ENCODE results near the gene ARID1B.

Gene ARID1B

DNA sequence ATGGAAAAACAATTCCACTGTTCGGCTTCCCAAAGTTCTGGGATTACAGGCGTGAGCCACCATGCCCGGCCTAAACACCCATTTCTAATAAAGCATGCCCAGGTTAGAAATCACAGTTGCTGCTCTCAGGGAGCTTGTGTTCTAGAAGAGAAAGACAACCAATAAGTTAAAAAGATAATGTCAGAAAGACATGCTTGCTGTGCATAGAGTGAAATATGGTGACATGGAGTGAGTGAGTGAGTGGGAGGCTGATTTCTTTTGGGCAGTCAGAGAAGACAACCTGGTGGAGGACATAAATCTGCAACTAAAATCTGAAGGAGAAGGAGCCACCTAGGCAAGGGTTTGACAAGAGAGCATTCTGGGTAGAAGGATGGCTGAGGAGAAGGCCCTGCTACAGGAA, 222.6 kb downstream of the ARID1B start:
- DNase-seq = no peak

DNA sequence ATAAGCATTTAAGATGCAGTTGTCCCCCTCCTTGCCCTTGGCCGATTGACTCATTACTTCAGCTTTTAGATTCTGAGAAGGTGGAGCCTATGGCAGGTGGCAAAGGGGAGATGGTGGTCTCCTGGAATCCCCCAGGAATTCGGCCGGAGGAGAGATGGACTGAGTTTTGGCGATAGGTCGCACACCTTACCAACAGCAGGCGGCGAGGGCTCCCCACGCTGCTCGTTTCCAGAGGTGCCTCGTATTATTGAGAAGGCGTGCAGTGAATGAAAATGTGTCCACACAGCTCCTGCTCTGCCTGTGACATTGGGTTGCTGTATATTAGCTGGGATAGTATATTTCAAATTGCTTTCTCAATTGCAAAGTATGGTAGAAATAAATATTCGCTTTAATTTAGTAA, 224.5 kb downstream of the ARID1B start:
- no peak for DNase-seq

DNA sequence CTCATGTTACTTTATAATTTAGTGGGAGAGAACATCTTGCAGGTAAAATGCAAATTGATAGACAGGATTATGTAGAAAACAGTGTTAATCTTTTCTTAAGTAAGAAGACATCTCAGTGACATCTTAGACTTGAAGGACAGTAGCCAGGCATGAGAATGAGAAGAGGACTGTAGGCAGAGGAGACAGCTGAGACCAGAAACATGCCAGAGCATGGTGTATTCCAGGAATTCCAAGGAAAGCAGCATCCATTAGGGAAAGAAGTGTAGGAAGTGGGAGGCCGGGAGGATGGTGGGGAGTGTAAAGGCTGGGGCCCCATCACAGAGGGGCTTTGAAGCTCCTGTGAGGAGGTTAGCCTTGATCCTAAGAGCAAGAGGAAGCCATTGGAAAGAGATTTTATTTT, 225.6 kb downstream of the ARID1B start:
- DNase-seq = no peak

DNA sequence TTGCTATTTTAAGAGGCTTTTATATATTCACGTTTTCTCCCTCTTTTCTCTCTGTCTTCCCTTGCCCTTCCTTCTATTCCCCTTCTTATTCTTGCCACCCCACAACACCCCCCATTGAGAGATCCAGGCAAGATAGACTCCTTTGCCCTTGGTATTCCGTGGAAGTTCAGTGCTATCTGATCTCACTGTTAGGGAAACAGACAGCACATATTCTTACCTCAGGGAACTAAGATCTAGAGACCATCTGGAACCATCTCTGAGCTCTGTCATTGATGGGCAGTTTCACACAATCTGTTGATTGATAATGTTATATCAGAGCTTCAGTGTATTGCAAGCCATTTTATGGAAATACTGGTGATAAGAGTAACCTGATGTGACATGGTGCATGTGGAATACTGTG, 228.8 kb downstream of the ARID1B start:
- no peak for DNase-seq

DNA sequence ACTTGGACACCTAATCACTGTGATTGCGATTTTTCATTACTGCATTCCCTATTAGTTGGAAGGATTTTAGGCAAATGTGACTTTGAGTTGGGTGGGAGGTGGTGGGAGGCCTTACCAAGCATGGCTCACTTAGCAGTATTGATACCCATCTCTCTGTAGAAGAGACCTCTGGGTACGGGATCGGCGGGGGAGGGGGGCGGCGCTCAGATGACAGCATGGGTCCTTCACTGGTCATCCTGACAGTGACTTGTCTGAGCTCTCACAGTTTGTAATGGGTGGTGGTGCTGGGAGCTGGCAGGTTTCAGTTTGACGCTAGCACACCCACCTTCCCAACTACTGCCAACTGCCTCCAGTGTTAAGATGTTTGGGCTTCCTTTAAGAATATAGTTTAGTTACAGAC, 231.4 kb downstream of the ARID1B start:
- DNase-seq = no peak

DNA sequence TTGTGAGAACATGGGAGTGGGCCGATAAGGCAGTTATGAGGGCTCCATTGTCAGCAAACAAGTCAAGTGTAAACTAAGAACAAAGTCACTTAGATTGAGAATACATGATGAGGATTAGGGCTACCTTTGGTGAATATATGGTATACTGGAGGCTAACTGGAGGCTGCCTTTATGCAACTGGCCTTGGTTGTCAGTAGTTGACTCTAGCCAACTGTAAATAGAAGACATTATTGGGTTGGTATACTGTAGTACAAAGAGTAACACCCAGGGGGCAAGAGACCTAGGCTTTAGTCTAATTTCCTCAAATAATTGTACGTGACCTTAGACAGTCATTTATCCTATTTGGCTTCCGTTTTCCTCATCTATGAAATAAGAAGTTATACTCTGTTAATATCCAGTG, 235.2 kb downstream of the ARID1B start:
- DNase-seq = no peak

DNA sequence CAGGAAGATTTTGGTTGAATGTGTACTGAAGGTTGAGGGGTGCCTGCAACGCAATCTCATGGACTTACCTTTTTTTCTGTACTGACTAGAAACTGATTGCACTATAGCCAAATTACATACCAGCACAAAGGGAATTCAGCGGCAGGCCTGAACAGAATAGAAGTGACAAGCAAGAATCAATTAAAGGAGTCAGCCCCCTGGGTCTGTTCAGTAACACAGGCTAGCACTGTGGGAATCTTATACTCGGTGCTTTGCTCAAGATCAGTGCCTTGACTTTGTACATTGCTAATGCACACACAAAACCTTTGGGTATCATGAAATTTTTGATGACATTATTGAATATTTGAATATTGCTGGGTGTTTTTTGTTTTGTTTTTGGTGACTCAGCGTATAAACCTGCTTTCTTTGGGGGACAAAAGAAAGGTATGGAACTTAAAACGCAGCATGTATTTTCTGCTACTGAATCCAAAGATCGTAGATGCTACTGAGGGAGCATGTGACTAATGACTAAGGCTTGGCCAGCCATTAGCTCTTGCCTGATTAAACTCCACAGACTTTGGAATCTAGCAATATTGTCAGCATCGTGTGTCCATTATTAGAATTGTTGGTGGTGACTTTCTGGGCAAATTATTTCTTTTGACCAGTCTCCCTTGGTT, 236.6 kb downstream of the ARID1B start:
- no peak for DNase-seq

DNA sequence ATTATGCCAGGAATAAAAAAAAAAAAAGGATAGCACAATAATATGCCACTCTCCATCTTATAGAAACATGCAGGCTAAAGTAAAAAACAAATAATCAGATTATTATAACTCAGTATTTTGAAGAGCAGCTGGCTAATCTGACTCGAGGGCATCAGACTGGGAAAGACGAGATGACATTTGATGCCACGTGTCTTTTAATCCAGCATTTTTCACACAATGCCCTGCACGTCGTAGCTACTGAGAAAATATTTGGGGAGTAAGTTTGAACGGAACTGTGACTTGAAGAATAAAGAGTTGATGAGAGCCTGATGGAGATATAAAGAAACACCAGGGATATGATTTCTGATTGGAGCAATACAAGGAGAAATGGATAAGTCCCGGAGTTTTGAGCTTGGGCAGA, 237.7 kb downstream of the ARID1B start:
- no peak for DNase-seq

DNA sequence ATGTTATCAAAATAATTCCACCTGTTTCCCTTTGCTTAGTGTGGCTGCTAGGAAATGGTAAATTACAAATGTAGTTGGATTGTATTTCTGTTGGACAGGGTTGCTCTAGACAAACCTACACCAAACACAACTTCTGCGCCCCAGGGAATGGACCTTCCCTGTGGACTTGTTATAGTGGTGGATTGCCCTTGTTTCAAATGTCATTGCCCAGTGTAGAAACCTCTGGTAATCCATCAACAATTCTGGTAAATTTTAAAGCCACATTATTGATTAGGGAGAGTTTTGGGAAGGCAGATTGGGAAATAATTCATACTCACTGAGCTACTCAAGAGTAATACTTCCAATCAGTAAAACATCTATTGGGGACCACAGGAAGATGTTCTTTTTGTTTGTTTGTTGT, 239.8 kb downstream of the ARID1B start:
- DNase-seq = no peak

DNA sequence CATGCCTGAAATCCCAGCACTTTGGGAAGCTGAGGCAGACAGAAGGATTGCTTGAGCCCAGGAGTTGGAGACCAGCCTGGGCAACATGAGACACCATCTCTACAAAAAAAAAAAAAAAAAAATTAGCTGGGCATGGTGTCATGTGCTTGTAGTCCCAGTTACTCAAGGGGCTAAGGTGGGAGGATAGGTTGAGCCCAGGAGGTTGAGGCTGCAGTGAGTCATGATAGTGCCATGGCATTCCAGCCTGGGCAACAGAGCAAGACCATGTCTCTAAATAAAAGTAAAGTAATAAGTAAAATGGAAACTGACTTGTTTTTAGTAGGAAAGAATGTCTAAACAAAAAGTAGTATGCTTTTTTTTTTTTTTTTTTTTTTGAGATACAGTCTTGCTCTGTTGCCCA, 240.7 kb downstream of the ARID1B start:
- no peak for DNase-seq

DNA sequence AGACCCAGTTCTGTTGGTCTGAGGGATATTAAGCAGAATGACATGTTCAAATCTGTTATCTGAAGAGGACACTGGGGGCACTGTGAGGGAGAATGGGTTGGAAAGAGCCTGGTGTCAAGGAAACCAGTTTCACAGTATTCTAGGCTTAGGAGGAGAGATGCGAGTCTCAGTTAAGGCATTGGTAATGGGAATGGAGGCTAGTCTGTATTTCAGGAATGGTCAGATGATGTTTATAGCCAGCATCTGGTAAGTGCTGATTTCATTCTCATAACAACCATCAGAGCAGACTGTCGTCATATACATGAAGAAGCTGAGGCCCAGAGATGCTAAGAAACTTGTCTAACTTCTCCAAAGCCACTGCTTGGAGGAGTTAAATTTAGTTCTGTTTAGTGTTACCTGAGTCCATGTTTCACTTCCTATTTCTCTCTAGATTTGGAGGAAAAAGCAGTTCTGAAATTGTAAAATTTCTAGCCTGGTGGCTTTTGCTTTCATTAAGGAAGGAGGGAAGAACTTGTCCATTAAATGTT, 242.0 kb downstream of the ARID1B start:
- no peak for DNase-seq

DNA sequence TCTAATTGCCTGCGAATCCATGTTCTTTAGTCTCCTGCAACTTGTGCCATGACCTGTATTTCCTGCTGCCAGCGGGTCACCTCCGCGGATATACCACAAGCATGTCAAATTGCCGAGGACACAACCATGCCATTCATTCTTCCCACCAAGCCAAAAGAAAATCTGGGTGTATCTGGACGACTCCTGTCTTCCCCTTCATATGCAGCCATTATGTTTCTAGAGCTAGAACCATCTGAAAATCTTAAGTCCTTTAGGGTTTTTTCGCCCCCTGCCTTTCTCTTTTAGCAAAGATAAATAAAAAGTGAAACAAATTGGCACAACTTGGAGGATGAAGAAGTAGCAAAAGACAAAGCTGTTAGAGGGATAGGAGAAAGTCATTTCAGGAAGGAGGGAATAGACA, 242.6 kb downstream of the ARID1B start:
- DNase-seq = peak in 1 of 2 donors; percentile 25

DNA sequence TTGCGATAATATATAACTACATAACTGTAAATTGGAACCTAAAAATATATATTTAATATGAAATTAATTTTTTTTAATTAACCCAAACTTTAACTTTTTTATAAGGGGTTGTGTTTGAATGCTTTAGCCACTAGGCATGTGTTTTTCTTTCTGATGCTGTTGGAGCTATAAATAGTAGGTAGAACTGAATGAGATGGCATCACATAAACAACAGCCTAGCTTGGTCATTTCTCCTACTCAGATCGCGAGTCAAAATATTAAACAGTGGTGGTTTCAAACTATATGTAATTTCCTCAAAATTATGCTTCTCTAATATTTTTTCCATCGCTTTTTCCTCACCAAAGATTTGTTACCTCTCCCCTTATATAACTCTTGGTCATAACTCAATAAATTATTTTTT, 243.2 kb downstream of the ARID1B start:
- DNase-seq = peak in 1 of 2 donors; percentile 27

DNA sequence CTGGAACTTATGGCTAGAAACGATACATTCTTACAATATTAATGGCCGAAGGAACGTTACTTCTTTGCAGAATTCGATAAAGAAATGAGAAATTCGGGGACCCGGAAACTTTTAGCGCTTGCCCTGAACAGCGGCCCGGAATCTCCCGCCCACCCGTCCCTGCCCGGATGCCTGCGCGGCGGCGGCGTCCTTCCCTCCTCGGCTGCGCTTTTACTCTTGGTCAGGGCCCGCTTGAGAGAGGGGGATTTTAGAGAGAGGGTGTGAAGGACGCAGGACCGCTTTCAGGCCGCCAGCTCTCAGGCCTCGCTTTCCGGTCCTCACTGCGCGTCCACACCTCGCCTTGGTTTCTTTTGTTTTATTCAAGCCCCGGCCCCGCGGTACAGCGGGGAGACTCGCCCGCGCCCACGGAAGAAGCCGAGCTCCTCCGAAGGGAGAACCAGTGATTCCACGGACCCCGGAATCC, 243.7 kb downstream of the ARID1B start:
- DNase-seq = peak; percentile 56 to 68

DNA sequence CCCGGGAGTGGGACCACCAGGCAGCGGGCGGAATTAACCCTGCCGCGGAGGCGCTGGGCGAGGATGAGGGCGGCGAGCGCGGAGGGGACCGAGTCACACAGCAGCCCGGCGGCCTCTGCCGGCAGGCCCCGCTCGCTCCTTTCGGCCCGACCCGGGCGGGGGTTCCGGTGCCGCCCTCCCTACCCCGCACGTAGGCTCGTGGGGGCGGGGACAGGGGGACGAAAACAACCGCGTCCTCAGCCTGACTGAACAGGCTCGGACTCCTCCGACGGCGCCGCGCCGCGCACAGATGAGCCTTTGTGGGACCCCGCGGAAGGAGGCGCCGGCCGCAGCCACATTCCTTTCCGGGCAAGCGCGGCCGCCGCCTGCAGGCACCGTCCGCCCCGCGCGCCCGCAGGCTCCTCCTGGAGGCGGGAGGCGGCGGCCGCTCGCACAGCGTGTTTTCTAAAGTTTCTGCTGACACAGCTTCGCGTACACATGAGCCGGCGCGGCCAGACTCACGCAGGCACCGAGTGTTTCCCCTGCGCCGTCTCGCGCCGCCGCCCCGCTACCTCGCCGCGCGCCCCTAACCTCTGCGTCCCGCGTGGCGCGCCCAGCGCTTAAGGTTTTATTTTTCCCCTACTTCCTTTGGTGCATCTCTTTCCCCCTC, 244.3 kb downstream of the ARID1B start:
- peak; percentile 90 for DNase-seq

DNA sequence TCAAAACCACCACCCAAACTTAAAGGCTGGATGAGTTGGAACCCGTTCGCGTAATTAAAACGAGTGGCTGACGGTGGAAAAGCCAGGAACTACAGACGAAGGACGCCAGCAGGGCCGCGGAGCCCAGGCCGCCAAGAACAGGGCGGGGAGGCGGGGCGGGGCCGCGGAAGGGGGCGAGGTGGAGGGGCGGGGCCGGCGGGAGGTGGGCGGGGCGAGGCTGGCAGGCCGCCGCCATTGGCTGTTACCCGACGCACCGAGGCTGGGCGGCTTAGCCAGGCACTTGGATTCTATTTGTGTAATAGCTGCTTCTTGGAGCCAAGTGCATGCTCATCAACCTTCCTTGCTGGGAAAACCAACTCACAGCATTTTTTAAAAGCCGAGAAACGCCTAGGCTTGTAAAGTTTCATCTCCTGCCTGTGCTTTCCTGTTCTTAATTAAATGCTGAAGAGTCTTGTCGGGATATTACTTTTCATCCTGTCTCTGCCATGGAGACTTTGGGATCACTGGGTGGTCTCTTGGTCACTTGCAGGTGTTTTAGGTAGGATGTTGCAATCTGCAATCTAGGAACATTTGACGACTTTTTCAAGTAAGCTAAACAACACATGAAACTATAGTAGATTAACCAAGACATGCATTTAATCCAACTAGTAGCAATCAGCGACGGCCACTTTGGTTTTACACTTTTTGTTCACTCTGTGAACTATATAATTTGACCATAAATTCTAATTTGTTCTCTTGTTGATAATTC, 245.0 kb downstream of the ARID1B start:
- DNase-seq = peak; percentile 82 to 88

DNA sequence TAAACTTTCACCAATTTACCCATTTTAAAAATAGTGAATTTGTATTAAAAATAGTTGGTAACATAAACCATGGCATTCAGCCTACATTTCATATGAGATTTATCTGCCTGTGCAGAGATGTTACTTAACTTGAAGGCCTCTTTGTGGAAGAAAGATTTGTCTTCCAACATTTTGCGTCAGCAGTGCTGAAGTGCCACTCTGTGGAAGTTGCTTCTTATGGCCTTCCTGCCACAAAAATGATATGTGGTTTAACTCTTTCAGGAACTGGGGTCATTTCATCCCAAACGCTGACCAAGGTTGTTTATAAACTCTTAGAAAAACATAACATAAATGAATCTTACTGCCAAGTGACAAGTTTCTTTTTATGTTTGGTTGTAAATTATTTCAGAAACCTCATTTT, 246.8 kb downstream of the ARID1B start:
- no peak for DNase-seq

DNA sequence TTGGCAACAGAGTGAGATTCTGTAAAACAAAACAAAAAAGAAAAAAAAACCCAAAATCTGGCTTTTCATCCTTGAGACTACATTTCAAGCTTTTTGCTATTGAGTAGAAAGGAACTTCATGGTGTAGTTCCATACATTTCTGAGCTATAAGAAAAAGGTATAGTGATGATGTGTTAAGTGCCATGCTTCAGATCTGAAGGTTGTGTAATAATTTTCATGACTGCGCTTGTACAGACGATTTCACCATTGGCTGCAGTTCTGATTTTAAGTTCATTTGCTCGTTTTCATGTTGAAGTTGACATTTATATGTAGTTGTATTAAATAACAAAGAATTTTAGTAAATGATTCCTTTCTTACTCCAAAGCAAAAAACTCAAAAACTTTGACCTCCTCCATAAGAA, 247.6 kb downstream of the ARID1B start:
- DNase-seq = no peak

DNA sequence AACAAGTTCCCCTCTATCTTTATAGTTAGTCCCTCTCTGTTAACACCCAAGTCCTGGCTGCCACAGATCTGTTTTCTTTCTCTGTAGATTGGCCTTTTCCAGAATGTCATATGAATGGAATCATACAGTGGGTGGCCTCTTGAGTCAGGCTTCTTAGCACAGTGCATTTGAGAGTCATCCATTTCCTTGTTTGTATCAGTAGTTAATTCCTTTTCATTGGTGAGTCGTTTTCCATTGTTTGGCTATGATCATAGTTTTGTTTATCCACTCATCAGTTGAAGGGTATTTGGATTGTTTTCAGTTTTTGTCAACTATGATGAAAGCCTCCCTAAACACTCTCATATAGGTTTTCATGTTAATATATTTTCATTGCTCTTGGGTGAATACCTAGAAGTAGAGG, 248.3 kb downstream of the ARID1B start:
- DNase-seq = no peak

DNA sequence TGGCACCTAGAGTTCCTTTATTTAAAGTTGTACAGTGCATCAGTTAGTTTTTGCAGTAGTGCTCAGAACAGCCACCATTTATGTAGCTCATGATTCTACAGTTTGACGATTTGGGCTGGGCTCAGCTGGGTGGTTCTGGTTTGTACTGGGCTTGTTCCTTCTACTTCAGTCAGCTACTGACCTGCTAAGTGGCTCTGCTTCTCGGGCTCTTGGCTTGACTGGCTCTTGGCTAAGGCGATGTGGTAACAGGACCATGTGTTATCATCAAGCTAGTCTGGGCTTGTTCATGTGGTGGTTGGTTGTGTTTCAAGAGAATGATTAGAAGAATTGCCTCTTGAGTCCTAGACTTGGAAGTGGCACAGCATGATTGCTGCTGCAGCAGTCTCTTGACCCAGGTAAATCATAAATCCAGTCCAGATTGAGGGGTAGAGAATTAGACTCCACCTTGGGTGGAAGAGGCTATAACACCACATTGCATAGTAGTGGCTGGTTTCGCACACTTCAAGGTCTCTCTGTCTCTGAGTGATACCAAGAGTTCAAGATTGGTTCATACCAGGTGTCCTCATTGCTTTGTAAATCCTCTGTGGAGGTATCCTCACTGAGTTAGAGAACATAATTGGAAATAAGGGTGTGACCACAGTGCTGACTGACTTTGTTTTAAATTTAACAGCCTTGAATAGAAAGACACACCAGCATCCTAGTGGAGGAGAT, 253.0 kb downstream of the ARID1B start:
- no peak for DNase-seq

DNA sequence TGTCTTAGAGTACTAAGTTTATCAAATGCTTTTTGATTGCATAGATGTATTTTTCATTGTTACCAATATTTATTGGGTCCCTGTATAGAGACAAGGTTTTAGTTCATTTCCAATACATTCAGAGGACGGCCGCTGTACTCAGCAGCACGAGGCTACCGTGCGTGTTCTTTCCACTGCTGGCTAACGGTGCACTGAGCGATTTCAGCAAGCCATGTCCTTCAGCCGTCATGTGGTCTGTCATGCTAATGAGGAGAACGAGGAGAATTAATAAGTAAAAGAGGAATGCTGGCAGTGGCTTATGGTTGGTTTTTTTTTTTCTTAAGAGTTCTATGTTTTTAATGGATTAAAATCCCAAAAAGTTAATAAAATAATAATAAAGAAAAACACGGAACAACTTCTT, 253.6 kb downstream of the ARID1B start:
- DNase-seq = no peak

DNA sequence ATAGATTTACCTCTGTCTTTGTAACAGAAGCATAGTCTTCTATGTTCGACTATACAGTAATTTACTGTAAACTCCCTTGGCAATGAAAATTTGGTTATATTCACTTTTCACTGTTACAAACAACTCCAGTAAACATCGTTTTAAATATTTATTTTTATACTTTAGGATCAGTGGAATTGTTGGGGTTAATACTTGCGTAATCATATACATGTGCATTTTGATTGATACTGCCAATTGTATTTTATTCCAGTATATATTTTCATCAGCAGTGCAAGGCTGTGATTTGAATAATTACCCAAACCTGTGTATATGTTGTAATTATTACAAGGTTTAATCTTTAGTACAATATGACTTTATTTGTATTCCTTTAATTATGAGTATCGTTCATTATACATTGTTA, 255.7 kb downstream of the ARID1B start:
- no peak for DNase-seq

DNA sequence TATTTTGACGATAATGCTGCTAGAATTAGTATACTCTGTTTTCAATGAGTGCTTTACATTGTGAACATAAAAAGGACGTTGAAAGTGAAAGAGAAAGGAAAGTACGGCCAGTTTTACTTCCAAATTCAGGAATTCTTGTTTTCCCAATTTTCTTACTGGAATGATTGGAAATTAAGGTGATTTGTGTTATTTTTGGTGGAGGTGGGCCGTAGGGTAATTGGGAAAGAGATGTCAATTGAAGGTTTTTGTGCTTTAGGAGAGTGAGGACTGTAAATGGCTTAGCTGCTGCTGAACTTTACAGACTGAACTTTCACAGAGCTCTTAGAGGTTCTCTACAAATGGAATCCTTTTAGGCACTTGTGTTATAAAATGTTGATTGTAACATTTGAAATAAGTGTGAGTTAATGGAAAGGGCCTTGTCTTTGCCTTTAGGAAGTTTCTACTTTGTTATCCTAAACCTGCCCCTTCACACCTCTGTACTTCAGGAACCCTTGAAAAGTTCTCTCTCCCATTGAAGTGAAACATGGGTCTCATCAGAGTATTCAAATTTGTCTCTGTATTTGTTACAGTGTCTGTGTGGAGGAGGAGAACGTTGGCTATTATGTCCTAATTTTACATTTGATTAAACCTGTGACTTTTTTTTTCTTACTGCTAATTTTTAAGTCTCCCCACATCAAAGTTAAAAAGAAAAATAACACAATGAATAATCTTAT, 256.4 kb downstream of the ARID1B start:
- no peak for DNase-seq
